GM12878 (cell line): ENCODE data around the gene CNDP1. TPM values are rescaled to one million over a fixed set of nuclear protein-coding genes. Genes with fewer than 3 reads are reported as not detected.

ENCODE experiments used
- ATAC-seq: fragments of 200-7000 bp; cut with Tn5 transposase; 3 replicates; pipeline ENCODE4 v1.9.1; 2020; ENCODE audit warnings: mild to moderate bottlenecking, moderate library complexity
- BruUV-seq: library from RNA; stranded (reverse); fragments of 400-500 nt; replicated peaks from 2 replicates; lab custom pipeline; 2021; lab: Mats Ljungman, UMichigan
- CTCF ChIA-PET: fragments of 300-600 bp; sonication (Branson Sonifier 250); formaldehyde crosslinking; extraction: SDS; loops from one replicate; lab custom pipeline; 2021; ENCODE audit warnings: inconsistent platforms; lab: Yijun Ruan, JAX
- POLR2A ChIA-PET: fragments of 350-600 bp; formaldehyde crosslinking; extraction: SDS; loops from one replicate; lab custom pipeline; 2021; ENCODE audit warnings: inconsistent platforms; lab: Charles Lee
- RAD21 ChIA-PET: fragments of 300-600 bp; sonication (Branson Sonifier 250); formaldehyde crosslinking; loops from one replicate; lab custom pipeline; 2023; ENCODE audit warnings: antibody characterized with exemption; ENCODE audit not compliant: unreplicated experiment; lab: Charles Lee
- SMC1A ChIA-PET: fragments of 300-600 bp; sonication (Branson Sonifier 250); formaldehyde crosslinking; loops from one replicate; lab custom pipeline; 2023; ENCODE audit not compliant: unreplicated experiment, uncharacterized antibody; lab: Charles Lee
- DNase-seq: peaks from one replicate; pipeline ENCODE4 v3.0.0-alpha.2; 2011; ENCODE audit warnings: low read depth, low spot score
- FAIRE-seq: peaks from 3 replicates; lab custom pipeline; 2011; peaks lifted over from hg19 to GRCh38; lab: Jason Lieb, UNC
- H2AFZ ChIP-seq: 2 replicates; pipeline ENCODE4 v1.6.0; 2011; ENCODE audit warnings: low read depth, low read length, control low read depth; ENCODE audit not compliant: control insufficient read depth
- H3K27ac ChIP-seq: 2 replicates; pipeline ENCODE4 v1.5.1; 2011; ENCODE audit warnings: control low read depth; ENCODE audit not compliant: control insufficient read depth, insufficient read depth
- H3K27me3 ChIP-seq, 2 experiments: replicated peaks in 1 of 2; 2 replicates each; pipeline versions ENCODE4 v1.6.0 to v1.6.1; 2011; ENCODE audit warnings: low read length in 1 of 2; ENCODE audit not compliant: control insufficient read depth in 2 of 2, insufficient read depth in 2 of 2
- H3K36me3 ChIP-seq, 2 experiments: 2 replicates each; pipeline ENCODE4 v1.5.1; 2011; ENCODE audit warnings: low read length in 1 of 2; ENCODE audit not compliant: control insufficient read depth in 2 of 2, insufficient read depth in 2 of 2
- H3K4me1 ChIP-seq: 2 replicates; pipeline ENCODE4 v1.6.1; 2011; ENCODE audit warnings: mild to moderate bottlenecking, low read length, moderate library complexity, mixed read lengths; ENCODE audit not compliant: control insufficient read depth, insufficient read depth
- H3K4me2 ChIP-seq: 2 replicates; pipeline ENCODE4 v1.6.0; 2011; ENCODE audit warnings: control low read depth; ENCODE audit not compliant: control insufficient read depth, insufficient read depth
- H3K4me3 ChIP-seq: fragments of 200-600 bp; sonication (generic); 2 replicates; pipeline ENCODE4 v1.5.1; 2016
- H3K79me2 ChIP-seq: 2 replicates; pipeline ENCODE4 v1.6.0; 2011; ENCODE audit warnings: low read length; ENCODE audit not compliant: control insufficient read depth, insufficient read depth
- H3K9ac ChIP-seq: 2 replicates; pipeline ENCODE4 v1.8.0; 2011; ENCODE audit warnings: low read length, control low read depth, mixed read lengths; ENCODE audit not compliant: control insufficient read depth, insufficient read depth
- H3K9me3 ChIP-seq: replicated peaks from 3 replicates; pipeline ENCODE4 v1.5.1; 2011; ENCODE audit warnings: mild to moderate bottlenecking, low read length; ENCODE audit not compliant: control insufficient read depth, insufficient read depth
- H4K20me1 ChIP-seq: 2 replicates; pipeline ENCODE4 v1.6.0; 2011; ENCODE audit not compliant: control insufficient read depth, insufficient read depth
- ATF3 ChIP-seq: IDR thresholded peaks from 2 replicates; pipeline ENCODE4 v1.6.1; 2011; ENCODE audit warnings: low read depth, mild to moderate bottlenecking, low read length, moderate library complexity, borderline replicate concordance; ENCODE audit errors: extremely low read depth
- CREM ChIP-seq: IDR thresholded peaks from 2 replicates; pipeline ENCODE4 v1.6.1; 2014; ENCODE audit warnings: antibody characterized with exemption, low read depth
- DPF2 ChIP-seq: fragments of 450-650 bp; IDR thresholded peaks from 2 replicates; pipeline ENCODE4 v1.6.1; 2017; ENCODE audit warnings: mild to moderate bottlenecking
- FOXK2 ChIP-seq: fragments of 450-650 bp; IDR thresholded peaks from 2 replicates; pipeline ENCODE4 v1.6.1; 2017; ENCODE audit warnings: mild to moderate bottlenecking, moderate library complexity
- GATAD2B ChIP-seq: fragments of 450-650 bp; conservative IDR thresholded peaks from 2 replicates; pipeline ENCODE4 v1.6.1; 2017; ENCODE audit warnings: low read depth, mild to moderate bottlenecking, moderate library complexity
- HCFC1 ChIP-seq: fragments of 150-350 bp; IDR thresholded peaks from 2 replicates; pipeline ENCODE4 v1.6.1; 2014; ENCODE audit warnings: low read length
- IKZF2 ChIP-seq, 2 experiments: fragments of 450-650 bp; IDR thresholded peaks; 2 replicates each; pipeline ENCODE4 v1.6.1; 2017; ENCODE audit warnings: mild to moderate bottlenecking in 2 of 2, moderate library complexity in 2 of 2
- IRF4 ChIP-seq: IDR thresholded peaks from 2 replicates; pipeline ENCODE4 v1.6.1; 2011; ENCODE audit warnings: low read depth, low read length
- NFYB ChIP-seq: IDR thresholded peaks from 2 replicates; pipeline ENCODE4 v1.6.1; 2011; ENCODE audit warnings: low read depth, mild to moderate bottlenecking, low read length, improper control_type of control experiment, moderate library complexity; ENCODE audit not compliant: insufficient read depth
- NKRF ChIP-seq: fragments of 450-650 bp; conservative IDR thresholded peaks from 2 replicates; pipeline ENCODE4 v1.6.1; 2017; ENCODE audit warnings: mild to moderate bottlenecking, moderate library complexity
- SMC3 ChIP-seq: IDR thresholded peaks from 2 replicates; pipeline ENCODE4 v1.6.1; 2011; ENCODE audit warnings: low read length, improper control_type of control experiment, borderline replicate concordance
- TARDBP ChIP-seq: IDR thresholded peaks from 2 replicates; pipeline ENCODE4 v1.6.1; 2016; ENCODE audit warnings: borderline replicate concordance
- TBL1XR1 ChIP-seq: IDR thresholded peaks from 2 replicates; pipeline ENCODE4 v1.6.1; 2012; ENCODE audit warnings: low read depth, low read length, improper control_type of control experiment
- WGBS: methylation state at CpG from one replicate; pipeline ENCODE4 v1.1.6; 2016; ENCODE audit warnings: low lambda C conversion rate; ENCODE audit not compliant: insufficient replicate concordance, insufficient coverage; ENCODE audit errors: missing lambda C conversion rate; 5-methylcytosine and 5-hydroxymethylcytosine counted together
- in situ Hi-C: fragments of 300-500 bp; cut with MboI; formaldehyde crosslinking; loops from 9 replicates; pipeline ENCODE4 v1.14.3; 2018; ENCODE audit warnings: mixed read lengths
- intact Hi-C: fragments of 100-400 bp; cut with micrococcal nuclease; formaldehyde crosslinking; loops from one replicate; pipeline ENCODE4 v1.14.2; 2022; ENCODE audit not compliant: unreplicated experiment
- polyA plus RNA-seq, 11 experiments: library from polyadenylated mRNA; depleted of rRNA in 4 of 11; unstranded in 6 of 11; stranded (reverse) in 5 of 11; fragments of >200 nt; fragmentation: Nextera tagmentation in 4 of 11; fragmentation: Illumina TruSeq in 1 of 11; extraction: Ambion mirVana in 4 of 11; extraction: Trizol in 1 of 11; gene quantifications; 1 replicate in 1 of 11; 2 replicates in 10 of 11; pipeline versions ENCODE4 v1.2.1 to v1.2.3, GENCODE V29; 2011 to 2016; ENCODE audit warnings: inconsistent platforms in 2 of 11, missing spikeins in 2 of 11, low read depth in 1 of 11
- total RNA-seq, 4 experiments: library from RNA; depleted of rRNA in 3 of 4; stranded (reverse); fragments of >200 nt in 3 of 4; fragmentation: Illumina TruSeq in 1 of 4; extraction: Trizol in 1 of 4; gene quantifications; 2 replicates each; pipeline versions ENCODE4 v1.2.1 to v1.2.3, GENCODE V29; 2013 to 2021
- TF ChIP-seq, protein P1 (sequence below): fragments of 450-650 bp; formaldehyde crosslinking; IDR thresholded peaks from 2 replicates; pipeline ENCODE4 v1.4.0; 2022; ENCODE audit warnings: mild to moderate bottlenecking, moderate library complexity
- TF ChIP-seq, protein P2 (sequence below): fragments of 450-650 bp; IDR thresholded peaks from 2 replicates; pipeline ENCODE4 v1.6.1; 2017; ENCODE audit warnings: low read depth, mild to moderate bottlenecking, moderate library complexity

Gene CNDP1
- total and polyA plus RNA-seq, 10 of the 15 experiments (the other 5 are each of a cell fraction or from before 2014, with no cell fraction given): 0.04 to 0.05 TPM; not detected in 8

- TF ChIP-seq NKRF (no peak), FOXK2 (no peak), SMC3 (peak; percentile 76), TBL1XR1 (no peak), CREM (no peak)
Observed at GRCh38 chr18:74551936-74552555, 17.7 kb downstream of the CNDP1 start (continued).

DNA sequence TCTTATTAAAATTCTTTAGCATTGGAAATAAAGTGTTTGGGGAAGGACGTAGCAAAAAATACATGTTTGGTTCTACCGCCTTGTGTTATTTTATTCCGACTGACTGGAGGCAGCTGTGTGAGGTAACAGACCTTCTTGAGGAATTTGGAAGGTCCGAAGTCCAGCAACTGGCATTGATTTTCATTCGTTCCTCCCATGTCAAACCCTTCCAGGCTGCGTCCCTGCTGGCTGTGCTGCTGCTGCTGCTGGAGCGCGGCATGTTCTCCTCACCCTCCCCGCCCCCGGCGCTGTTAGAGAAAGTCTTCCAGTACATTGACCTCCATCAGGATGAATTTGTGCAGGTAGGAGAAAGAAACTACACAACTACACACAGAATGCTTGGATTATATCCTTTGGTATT lies 21.8 kb downstream of the CNDP1 start:
- Histone ChIP-seq H3K4me1 (no peaks in the 10 kb centered on the region), H4K20me1 (no peaks in the 10 kb centered on the region), H2AFZ (no peak overlapping the region), H3K27ac (no peak overlapping the region), H3K27me3 (no peaks in the 10 kb centered on the region; a peak in 2 of 4 replicates), H3K9ac (no peak overlapping the region), H3K4me2 (no peak overlapping the region), H3K4me3 (no peak overlapping the region), H3K36me3 (no peaks in the 10 kb centered on the region), H3K79me2 (no peaks in the 10 kb centered on the region), H3K9me3 (no peaks in the 10 kb centered on the region)
- WGBS: 64% methylated on average over 11 of the region's 11 CpGs
- ChIA-PET RAD21 (no interaction called here), SMC1A (no interaction called here), POLR2A (no interaction called here), CTCF (interaction anchor here (1.8 kb wide), 1 partner anchor 63 kb away, joined by 5 read pairs; no protein-coding TSS in a partner anchor)
- no peak for DNase-seq
- no TSS peak for BruUV-seq
- in situ Hi-C loops: no loop called here
- ATAC-seq: no peak
- FAIRE-seq: no peak
- intact Hi-C loops: no loop called here
- no peak for TF ChIP-seq IRF4
- no peak for TF ChIP-seq ATF3
- TF ChIP-seq IKZF2 (IDR thresholded peaks at IDR 0.05): no peak
- TF ChIP-seq, protein P1, sequence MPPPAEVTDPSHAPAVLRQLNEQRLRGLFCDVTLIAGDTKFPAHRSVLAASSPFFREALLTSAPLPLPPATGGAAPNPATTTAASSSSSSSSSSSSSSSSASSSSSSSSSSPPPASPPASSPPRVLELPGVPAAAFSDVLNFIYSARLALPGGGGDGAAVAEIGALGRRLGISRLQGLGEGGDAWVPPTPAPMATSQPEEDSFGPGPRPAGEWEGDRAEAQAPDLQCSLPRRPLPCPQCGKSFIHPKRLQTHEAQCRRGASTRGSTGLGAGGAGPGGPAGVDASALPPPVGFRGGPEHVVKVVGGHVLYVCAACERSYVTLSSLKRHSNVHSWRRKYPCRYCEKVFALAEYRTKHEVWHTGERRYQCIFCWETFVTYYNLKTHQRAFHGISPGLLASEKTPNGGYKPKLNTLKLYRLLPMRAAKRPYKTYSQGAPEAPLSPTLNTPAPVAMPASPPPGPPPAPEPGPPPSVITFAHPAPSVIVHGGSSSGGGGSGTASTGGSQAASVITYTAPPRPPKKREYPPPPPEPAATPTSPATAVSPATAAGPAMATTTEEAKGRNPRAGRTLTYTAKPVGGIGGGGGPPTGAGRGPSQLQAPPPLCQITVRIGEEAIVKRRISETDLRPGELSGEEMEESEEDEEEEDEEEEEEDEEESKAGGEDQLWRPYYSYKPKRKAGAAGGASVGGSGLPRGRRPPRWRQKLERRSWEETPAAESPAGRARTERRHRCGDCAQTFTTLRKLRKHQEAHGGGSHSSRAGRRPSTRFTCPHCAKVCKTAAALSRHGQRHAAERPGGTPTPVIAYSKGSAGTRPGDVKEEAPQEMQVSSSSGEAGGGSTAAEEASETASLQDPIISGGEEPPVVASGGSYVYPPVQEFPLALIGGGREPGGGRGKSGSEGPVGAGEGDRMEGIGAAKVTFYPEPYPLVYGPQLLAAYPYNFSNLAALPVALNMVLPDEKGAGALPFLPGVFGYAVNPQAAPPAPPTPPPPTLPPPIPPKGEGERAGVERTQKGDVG (CRISPR knock-in tag): no peak
- no peak for TF ChIP-seq HCFC1
- TF ChIP-seq DPF2: no peak
- TF ChIP-seq, protein P2, sequence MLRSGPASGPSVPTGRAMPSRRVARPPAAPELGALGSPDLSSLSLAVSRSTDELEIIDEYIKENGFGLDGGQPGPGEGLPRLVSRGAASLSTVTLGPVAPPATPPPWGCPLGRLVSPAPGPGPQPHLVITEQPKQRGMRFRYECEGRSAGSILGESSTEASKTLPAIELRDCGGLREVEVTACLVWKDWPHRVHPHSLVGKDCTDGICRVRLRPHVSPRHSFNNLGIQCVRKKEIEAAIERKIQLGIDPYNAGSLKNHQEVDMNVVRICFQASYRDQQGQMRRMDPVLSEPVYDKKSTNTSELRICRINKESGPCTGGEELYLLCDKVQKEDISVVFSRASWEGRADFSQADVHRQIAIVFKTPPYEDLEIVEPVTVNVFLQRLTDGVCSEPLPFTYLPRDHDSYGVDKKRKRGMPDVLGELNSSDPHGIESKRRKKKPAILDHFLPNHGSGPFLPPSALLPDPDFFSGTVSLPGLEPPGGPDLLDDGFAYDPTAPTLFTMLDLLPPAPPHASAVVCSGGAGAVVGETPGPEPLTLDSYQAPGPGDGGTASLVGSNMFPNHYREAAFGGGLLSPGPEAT: no peak
- no peak for TF ChIP-seq NFYB
- TF ChIP-seq GATAD2B: no peak
- TF ChIP-seq TARDBP: no peak
